Panc1 (cell line): ENCODE data around the gene HERC3. TPM values are rescaled to one million over a fixed set of nuclear protein-coding genes. Genes with fewer than 3 reads are reported as not detected.

Source experiments
- ATAC-seq: fragments of 200-7000 bp; cut with Tn5 transposase; 2 replicates; pipeline ENCODE4 v1.9.1; 2020; ENCODE audit warnings: mild to moderate bottlenecking, moderate library complexity
- BruUV-seq: library from RNA; stranded (reverse); fragments of 400-500 nt; replicated peaks from 2 replicates; lab custom pipeline; 2021; lab: Mats Ljungman, UMichigan
- CTCF ChIA-PET: fragments of 300-600 bp; sonication (Branson Sonifier 250); formaldehyde crosslinking; loops from one replicate; lab custom pipeline; 2022; ENCODE audit warnings: antibody characterized with exemption; lab: Charles Lee
- POLR2A ChIA-PET: fragments of 300-600 bp; sonication (Branson Sonifier 250); formaldehyde crosslinking; loops from one replicate; lab custom pipeline; 2022; ENCODE audit warnings: antibody characterized with exemption; lab: Charles Lee
- DNase-seq: peaks from one replicate; pipeline ENCODE4 v3.0.0-alpha.2; 2010; ENCODE audit warnings: low read depth, low spot score
- H3K27ac ChIP-seq: 2 replicates; pipeline ENCODE4 v1.5.1; 2011; ENCODE audit warnings: mild to moderate bottlenecking, low read length, inconsistent platforms
- H3K27me3 ChIP-seq: fragments of 200-500 bp; sonication (Bioruptor generic); 2 replicates; pipeline ENCODE4 v1.6.0; 2014; ENCODE audit warnings: low read length, inconsistent platforms; ENCODE audit not compliant: control insufficient read depth, insufficient read depth
- H3K36me3 ChIP-seq: fragments of 200-500 bp; sonication (Bioruptor generic); 2 replicates; pipeline ENCODE4 v1.5.1; 2014; ENCODE audit warnings: inconsistent platforms, mild to moderate bottlenecking, low read length, moderate library complexity; ENCODE audit not compliant: control insufficient read depth, insufficient read depth
- H3K4me1 ChIP-seq: 2 replicates; pipeline ENCODE4 v1.5.1; 2011; ENCODE audit warnings: inconsistent platforms, mild to moderate bottlenecking, low read length, moderate library complexity; ENCODE audit not compliant: control insufficient read depth, insufficient read depth
- H3K4me3 ChIP-seq, 2 experiments: 2 replicates each; pipeline ENCODE4 v1.5.1; 2011 to 2012; ENCODE audit warnings: low read depth in 2 of 2, low read length in 2 of 2, mild to moderate bottlenecking in 2 of 2, inconsistent platforms in 1 of 2, moderate library complexity in 1 of 2
- H3K9me3 ChIP-seq: fragments of 200-500 bp; sonication (Bioruptor generic); 2 replicates; pipeline ENCODE4 v1.5.1; 2014; ENCODE audit warnings: low read depth, mild to moderate bottlenecking, inconsistent platforms, low read length, moderate library complexity; ENCODE audit not compliant: control insufficient read depth, insufficient read depth
- CTCF ChIP-seq: fragments of 450-650 bp; IDR thresholded peaks from 2 replicates; pipeline ENCODE4 v1.5.1; 2017; ENCODE audit warnings: mild to moderate bottlenecking
- POLR2AphosphoS5 ChIP-seq: IDR thresholded peaks from 2 replicates; pipeline ENCODE4 v1.6.1; 2012; ENCODE audit warnings: mild to moderate bottlenecking, low read depth, low read length, moderate library complexity
- REST ChIP-seq, 2 experiments: IDR thresholded peaks; 2 replicates each; pipeline ENCODE4 v1.6.1; 2011 to 2012; ENCODE audit warnings: low read depth in 2 of 2, control low read depth in 1 of 2, low read length in 1 of 2, mild to moderate bottlenecking in 1 of 2, moderate library complexity in 1 of 2; ENCODE audit not compliant: insufficient read depth in 1 of 2
- SIN3A ChIP-seq: IDR thresholded peaks from 2 replicates; pipeline ENCODE4 v1.6.1; 2012; ENCODE audit warnings: low read depth, mild to moderate bottlenecking, low read length, moderate library complexity, borderline replicate concordance; ENCODE audit not compliant: insufficient read depth
- TCF7L2 ChIP-seq: IDR thresholded peaks from 2 replicates; pipeline ENCODE4 v1.6.1; 2011; ENCODE audit warnings: mild to moderate bottlenecking, low read depth, low read length, inconsistent platforms
- in situ Hi-C: cut with HindIII; loops from 2 replicates; pipeline ENCODE4 v1.10.0; 2016; ENCODE audit warnings: low sequenced_read_pairs, low pct_unique_long_range_greater_than_20kb
- intact Hi-C: fragments of 100-400 bp; cut with micrococcal nuclease; formaldehyde crosslinking; loops from one replicate; pipeline ENCODE4 v1.10.0; 2022; ENCODE audit not compliant: unreplicated experiment
- total RNA-seq: library from RNA; stranded (reverse); gene quantifications from one replicate; pipeline ENCODE4 v1.2.1, GENCODE V29; 2021; ENCODE audit not compliant: unreplicated experiment

HERC3 gene
- total RNA-seq, 1 experiment from 2014 or later: 1.1 TPM

- BruUV-seq: no TSS peak
- H3K4me1 ChIP-seq: no peaks in the 10 kb centered on the region
- DNase-seq (no peak), ATAC-seq (no peak)
- intact Hi-C loops: no loop called here
- in situ Hi-C loops: no loop called here
- no peaks in the 10 kb centered on the region for H3K36me3 ChIP-seq
- H3K27me3 ChIP-seq: no peaks in the 10 kb centered on the region
- CTCF ChIA-PET: no interaction called here
- POLR2A ChIA-PET: no interaction called here
- no peaks in the 10 kb centered on the region for H3K9me3 ChIP-seq
- no peak for TF ChIP-seq REST (IDR thresholded peaks at IDR 0.05; ENCODE audit: insufficient read depth in 1 of 2, low read depth in 2 of 2, low read length in 1 of 2)
- no peak for TF ChIP-seq TCF7L2
- TF ChIP-seq POLR2AphosphoS5: no peak
- no peak for TF ChIP-seq CTCF
- TF ChIP-seq SIN3A: no peak
- H3K27ac ChIP-seq: no peak overlapping the region
- no peak overlapping the region for H3K4me3 ChIP-seq
These were observed 127.1 kb downstream of the HERC3 start for GRCh38 chr4:88719381-88719780.

GRCh38 chr4:88720451-88721428, 128.5 kb downstream of the HERC3 start:
- intact Hi-C loops: no loop called here
- Histone ChIP-seq H3K4me1 (no peaks in the 10 kb centered on the region), H3K27me3 (no peaks in the 10 kb centered on the region), H3K9me3 (no peaks in the 10 kb centered on the region), H3K27ac (no peak overlapping the region), H3K36me3 (no peaks in the 10 kb centered on the region), H3K4me3 (no peak overlapping the region)
- ChIA-PET CTCF (no interaction called here), POLR2A (no interaction called here)
- DNase-seq: no peak
- in situ Hi-C loops: no loop called here
- no peak for ATAC-seq
- no TSS peak for BruUV-seq
- no peak for TF ChIP-seq TCF7L2
- TF ChIP-seq REST (IDR thresholded peaks at IDR 0.05; ENCODE audit: insufficient read depth in 1 of 2, low read depth in 2 of 2, low read length in 1 of 2): no peak
- no peak for TF ChIP-seq POLR2AphosphoS5
- no peak for TF ChIP-seq CTCF
- no peak for TF ChIP-seq SIN3A
